HG02943 (cell line): ENCODE results near the gene PKD1L1.
"Not testable (repeated sequence)": the region's sequence is repeated elsewhere in the genome, so short reads cannot be mapped to it uniquely, and the experiment has no call there.

Source experiments
- ATAC-seq: cut with Tn5 transposase; IDR thresholded peaks from one replicate; pipeline ENCODE4 v1.9.1; 2021; ENCODE audit warnings: mild to moderate bottlenecking, low read depth, moderate library complexity; ENCODE audit not compliant: unreplicated experiment

PKD1L1 gene

DNA sequence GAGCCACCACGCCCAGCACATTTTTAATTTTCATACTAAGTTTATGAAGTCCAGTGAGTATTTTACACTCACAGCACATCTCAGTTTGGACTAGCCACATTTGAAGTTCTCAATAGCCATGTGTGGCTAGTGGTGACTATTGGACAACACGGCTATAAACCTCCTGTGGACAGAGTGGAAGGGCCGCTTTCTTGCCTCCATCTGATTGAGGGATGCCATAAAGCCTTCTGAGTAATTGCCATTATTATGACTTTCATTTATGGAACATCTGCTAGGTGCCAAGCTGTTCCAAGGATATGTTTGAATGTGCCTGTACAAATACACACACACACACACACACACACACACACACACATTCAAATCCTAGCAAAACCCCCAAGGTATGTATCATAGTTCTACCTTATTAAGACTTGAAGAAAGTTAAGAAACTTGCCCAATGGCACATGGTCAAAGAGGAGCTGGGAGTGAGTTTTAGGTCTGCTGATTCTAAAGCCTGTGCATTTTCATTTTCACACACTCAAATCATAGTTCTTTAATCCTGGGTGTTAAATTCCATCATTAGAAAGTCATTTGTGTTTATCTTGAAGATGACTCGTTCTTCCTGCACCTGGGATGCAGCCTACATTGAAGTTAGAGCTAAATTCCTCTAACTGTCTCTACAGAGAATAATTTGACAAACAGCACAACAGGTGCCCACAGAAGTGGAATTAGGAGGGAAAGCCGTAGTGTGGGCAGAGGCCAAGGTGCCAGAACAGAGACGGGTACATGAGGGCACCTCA lies 143.3 kb downstream of the PKD1L1 start:
- ATAC-seq = no peak

DNA sequence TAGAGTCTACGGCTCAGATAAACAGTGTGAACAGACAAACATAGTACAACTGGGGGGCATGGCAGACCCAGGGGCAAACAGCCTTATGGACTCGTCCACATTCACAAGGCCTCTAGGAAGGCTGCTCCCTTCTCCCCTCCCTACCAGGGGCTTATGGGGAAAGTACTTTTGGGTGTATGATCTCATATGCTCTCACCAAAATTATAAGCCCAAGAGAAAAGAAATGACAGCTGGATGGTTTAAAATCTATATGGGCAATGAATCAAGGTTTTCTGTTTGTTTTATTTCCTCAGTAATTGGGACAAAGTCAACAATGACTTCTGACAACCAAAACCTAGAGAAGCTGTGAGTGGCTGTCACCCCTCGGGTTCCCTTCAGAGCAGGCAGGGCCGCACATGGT lies 144.4 kb downstream of the PKD1L1 start:
- no peak for ATAC-seq

DNA sequence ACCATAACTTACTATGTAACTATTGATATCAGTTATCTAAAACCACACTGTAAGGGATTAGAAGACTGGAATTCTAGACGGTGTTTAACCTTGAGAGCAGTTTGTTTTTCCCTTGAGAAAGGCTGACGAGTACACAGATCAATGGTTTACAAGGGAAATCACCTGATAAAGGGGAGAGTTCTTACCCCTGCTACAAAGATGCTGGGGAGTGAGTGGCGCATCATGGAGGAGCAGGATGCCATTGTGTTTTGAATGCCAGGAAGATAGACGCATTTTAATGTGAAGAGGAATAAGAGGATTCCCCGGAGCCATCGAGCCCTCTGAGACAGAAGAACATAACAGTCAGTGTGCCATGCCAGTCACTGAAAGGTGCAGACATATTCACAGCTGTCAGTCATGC lies 145.2 kb downstream of the PKD1L1 start:
- no peak for ATAC-seq

DNA sequence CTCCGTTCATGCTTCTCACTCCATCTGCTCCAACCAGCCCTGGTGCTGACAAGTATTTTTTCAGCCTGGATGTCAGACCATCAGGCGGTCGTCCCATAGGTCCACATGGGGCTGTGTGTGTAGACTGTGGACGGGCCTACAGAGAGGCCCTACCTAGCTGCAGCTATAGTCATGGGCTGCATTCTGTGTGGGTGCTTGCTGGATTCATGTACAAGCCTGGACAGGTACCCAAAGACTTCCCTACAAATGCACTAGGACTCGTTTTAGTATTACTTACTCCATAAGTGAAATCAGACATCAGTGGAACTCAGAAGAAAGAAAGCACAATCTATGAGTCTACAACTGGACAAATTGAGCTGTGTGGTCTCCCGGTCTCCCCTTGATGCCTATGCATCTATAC lies 146.8 kb downstream of the PKD1L1 start:
- no peak for ATAC-seq

DNA sequence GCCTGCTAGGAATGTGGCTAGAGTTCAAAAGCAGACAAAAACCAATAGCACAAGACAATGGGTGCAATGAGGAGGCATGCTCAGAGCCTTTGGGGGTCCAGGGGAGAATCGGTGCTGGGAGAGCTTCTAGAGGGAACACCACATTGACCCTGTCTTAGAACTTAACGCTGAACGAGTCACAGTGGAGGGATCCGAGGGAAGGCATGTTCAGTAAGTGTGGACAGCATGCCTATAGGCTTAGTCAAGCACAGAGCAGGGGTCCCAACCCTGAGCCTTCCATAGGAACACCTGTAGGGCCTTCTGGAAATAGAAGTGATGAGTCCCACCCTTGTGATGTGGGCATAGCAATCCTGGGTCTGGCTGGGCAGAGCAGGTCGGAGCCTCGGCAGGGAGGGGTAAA lies 148.7 kb downstream of the PKD1L1 start:
- no peak for ATAC-seq

DNA sequence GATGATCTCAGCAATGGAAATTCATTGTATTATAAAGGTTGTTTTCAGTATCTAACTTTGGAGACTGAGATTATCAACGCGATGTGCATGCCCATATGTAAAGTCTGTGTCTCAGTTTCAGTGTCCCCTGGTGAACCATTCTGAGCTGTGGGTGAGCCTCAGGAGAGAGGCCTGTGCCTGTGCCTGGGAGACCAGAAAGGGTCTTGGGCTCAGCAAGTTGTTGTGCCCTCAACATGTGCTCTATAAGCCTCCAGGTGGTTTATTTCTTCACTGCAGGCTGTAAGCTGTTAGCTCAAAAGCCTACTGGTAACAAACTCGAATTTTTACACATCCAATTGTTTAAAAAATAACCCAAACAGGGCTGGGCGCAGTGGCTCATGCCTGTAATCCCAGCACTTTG lies 151.9 kb downstream of the PKD1L1 start:
- no peak for ATAC-seq

DNA sequence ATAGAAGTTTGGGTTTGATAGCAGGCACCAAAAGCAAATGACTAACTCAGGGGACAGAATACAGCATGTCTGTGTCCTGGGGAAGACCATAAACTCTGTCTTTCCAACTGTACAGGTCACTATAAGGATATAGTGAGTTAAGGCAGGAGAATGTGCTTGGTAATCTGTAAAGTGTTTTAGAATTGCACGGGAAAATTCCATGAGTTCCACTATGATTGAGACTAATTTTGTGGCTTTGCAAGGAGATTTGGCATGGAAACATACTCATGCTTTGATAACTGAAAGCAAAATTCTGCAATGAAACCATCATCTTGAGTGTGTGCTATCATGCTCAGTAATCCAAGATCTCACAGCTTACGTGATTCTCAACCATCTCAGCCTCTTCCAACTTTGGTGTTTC lies 152.6 kb downstream of the PKD1L1 start:
- ATAC-seq = no peak

DNA sequence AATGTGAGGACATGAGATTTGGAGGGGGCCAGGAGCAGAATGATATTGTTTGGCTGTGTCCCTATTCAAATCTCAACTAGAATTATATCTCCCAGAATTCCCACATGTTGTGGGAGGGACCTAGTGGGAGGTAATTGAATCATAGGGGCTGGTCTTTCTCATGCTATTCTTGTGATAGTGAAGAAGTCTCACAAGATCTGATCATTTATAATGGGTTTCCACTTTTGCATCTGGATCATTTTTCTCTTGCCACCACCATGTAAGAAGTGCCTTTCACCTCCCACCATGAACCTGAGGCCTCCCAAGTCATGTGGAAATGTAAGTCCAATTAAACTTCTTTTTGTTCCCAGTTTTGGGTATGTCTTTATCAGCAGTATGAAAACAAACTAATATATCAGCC lies 153.1 kb downstream of the PKD1L1 start:
- not testable (repeated sequence) for ATAC-seq

DNA sequence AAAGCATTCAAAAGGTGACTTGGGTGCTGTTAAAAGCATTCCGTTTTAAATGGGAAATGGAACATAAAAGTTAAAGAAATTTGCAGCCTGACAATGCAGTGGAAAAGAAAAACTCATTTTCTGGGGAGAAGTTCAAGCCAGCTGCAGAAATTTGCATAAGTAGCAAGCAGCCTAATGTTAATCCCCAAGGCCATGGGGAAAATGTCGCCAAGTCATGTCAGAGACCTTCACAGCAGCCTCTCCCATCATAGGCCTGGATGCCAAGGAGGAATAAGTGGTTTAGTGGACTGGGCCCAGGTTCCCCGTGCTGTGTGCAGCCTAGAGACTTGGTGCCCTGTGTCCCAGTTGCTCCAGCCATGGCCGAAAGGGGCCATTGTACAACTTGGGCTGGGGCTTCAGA lies 154.2 kb downstream of the PKD1L1 start:
- ATAC-seq = no peak

DNA sequence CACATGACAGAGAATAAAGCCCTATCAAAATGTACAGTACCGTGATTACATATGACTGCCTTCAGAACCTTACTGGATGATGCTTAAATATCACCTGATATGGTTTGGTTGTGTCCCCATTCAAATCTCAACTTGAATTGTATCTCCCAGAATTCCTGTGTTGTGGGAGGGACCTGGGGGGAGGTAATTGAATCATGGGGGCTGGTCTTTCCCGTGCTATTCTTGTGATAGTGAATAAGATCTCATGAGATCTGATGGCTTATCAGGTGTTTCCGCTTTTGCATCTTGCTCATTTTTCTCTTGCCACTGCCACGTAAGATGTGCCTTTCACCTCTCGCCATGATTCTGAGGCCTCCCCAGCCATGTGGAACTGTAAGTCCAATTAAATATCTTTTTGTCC lies 155.1 kb downstream of the PKD1L1 start:
- ATAC-seq = not testable (repeated sequence)

DNA sequence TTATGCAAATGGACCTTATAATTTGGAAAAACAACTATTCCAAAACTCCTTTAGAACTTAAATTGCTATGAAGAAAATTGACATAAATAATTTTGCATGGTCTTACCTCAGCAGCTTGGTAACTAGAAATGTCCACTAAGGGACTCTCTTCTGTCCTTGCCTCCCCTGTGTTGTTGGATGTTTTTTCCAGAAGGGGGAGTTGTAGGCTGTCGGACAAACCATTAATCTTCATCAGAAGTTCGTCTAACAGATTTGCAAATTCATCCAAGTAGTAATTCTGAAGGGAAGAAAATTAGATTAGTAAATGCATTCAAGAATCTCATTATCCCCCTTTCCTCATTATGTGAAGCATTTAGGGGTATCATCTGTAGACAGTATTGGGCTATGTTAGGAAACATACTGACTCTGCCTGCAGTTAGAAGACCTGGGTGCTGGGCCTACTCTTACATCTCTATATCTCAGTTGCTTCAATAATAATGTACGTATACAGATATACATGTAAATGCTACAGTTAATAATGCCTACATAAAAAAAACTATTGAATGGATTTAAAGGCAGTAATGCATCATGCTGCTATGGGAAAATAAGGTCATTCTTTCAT lies 155.6 kb downstream of the PKD1L1 start:
- ATAC-seq = no peak

DNA sequence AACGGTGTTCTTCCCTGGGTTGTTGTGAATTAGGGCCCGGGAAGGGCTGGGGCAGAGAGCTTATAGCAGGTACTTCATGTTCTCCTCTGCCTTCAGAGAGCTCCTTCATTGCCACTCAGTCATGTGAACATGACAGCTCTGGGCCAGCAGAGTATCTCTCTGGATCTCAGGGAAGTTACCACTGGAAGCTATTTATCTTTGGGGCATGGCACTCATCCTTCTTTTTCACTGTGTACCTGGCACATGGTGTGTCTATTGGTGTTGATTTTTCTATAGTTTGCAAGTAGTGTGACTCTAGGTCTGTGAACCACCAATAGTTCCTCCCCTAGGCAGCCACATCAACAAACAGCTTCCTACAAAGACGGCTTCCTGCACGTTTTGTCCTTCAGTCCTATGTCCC lies 156.6 kb downstream of the PKD1L1 start:
- ATAC-seq = no peak

DNA sequence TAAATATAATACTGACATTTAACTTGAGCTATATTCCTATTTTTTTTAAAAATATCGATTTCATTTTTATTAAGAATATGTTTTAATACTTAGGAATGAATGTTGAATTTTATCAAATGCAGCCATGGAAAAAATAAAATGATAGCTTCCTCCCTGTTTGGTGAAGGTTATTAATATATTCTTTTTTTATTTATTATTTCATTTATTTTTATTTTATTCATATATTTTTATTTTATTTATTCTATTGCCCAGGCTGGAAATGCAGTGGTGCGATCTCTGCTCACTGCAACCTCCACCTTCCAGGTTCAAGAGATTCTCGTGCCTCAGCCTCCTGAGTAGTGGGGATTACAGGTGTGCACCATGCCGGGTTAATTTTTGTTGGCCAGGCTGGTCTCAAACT lies 160.2 kb downstream of the PKD1L1 start:
- no peak for ATAC-seq

DNA sequence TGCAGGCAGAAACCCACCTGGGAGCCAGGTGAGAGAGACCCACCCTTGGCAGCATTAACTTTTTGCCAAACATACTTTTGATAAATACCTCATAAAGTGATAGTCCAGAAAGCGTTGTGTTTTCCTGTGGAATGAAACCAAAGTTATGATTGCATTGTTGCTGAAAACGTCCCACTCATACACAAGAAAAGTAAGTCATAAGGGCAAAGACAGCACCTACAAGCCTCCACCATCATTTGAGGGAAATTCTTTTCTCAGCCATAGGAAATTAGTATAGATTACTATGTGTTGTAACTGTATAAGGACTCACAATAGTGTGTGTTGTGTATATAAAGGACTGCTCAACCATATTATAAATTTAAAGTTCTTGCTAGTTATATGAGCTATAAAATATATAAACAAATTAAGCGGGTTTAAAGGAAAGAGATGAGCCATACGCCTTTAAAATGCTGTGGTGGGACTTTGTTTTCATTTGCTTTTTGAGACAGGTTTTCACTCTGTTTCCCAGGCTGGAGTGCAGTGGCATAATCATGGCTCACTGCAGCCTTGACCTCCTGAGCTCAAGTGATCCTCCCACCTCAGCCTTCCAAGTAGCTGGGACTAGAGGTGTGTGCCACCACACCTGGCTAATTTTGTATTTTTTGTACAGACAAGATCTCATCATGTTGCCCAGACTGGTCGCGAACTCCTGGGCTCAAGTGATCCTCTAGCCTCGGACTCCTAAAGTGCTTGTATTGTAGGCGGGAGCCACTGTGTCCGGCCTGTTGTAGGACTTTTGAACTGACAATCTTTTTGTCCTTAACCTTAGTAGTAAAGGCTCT lies 160.8 kb downstream of the PKD1L1 start:
- no peak for ATAC-seq

DNA sequence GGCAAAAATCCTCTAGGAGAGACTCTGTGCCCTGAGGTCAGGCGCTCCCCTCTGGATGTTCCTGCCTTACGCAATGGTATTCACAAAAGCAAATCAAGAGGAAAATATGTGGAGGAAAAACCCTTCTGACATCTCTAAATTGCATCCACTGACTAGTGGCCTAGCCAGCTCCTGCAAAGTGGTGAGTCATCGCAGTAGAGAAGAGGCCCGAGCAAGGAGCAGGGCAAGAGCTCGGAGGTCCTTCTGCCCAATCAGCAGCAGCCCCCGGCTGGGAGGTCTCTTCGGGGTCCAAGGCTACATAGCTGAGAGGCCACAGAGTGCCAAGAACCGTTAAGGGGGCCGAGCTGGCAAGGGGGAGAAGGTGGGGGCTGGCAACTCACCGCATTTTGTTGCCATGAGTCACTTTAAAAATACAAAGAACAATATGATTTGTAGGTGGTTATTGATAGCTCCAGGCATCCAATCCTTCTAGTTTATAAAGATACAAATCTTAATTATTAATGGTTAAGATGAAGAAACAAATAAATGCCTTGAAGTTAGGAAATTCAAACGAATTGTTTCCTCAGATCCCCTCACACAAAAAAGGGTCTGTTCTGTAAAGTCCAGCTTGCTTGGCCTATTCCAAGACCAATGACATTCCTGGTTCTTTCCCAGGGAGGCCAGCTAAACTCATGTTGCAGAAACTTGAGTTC lies 161.6 kb downstream of the PKD1L1 start:
- ATAC-seq = no peak

DNA sequence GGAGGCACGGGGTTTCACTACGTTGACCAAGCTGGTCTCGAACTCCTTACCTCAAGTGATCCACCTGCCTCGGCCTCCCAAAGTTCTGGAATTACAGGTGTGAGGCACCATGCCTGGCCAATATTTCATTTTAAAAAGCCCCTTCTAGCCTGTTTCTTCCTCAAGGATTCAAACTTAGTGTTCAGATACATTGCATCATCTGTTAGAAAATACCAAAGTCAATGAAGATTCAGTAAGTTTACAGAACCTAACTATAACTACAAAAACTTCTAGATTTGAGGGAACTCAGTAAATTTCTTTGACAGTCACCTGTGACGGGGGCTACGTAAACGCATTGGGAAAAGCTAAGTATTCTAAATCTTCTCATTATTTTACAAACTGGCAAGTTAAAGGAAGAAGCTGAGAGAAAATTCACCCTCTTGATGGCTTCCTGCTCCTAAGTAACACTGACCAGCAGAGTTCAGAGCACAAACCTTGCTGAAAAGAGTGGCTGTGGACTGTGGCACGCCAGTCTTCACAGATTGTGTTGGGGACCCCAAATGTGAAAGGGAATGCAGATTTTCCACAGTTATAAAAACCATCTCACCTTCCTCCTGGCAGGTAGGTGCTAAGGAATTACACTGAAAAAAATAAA lies 162.2 kb downstream of the PKD1L1 start:
- ATAC-seq = no peak

DNA sequence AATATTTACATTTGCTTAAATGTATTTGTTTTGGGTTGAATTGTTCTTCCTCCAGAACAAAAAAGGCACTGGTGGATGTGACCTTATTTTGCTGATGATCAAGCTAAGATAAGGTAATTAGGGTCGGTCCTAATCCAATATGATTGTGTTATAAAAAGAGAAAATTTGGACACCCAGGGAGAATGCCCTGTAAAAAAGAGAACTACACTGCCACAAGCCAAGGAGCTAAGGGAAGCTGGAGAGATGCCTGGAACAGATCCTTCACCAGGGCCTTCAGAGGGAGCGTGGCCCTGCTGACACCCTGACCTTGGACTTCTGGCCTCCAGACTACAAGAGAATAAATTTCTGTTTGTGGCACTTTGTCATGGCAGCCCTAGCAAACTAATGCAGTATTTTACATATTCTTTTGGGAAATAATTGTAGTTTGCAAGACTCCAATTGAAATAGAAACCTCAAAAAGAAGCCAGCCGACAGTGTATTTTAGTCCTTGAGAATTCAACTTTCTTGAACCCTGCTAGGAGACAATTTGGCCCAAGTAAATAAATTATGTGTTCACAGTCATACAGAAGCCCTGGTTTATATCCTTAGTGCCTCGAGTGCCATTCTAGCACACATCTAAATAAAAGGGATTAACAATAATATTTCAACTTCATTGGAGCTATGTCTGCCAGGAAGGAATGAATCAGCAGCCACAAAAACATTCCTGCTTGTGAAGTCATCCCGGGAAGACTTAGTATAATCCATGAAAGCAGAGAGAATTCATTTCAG lies 164.6 kb downstream of the PKD1L1 start:
- no peak for ATAC-seq

DNA sequence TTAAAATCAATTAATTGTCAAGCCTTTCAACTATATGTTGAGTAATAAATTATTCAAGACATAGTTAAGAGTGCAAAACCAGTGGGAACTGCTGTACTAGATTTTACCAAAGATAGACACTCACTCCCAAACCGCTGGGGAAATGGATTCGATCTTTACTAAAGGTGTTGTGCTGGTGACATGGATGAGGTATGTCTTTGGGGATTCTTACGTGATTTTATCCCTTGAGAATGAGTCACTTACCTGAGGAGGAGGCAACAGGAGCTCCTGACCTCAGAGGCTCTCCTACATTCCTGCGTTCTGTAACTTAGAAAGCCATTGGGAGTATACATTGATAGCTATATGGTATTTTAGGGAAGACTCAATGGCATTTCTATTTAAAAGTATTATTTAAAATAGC lies 165.5 kb downstream of the PKD1L1 start:
- no peak for ATAC-seq

DNA sequence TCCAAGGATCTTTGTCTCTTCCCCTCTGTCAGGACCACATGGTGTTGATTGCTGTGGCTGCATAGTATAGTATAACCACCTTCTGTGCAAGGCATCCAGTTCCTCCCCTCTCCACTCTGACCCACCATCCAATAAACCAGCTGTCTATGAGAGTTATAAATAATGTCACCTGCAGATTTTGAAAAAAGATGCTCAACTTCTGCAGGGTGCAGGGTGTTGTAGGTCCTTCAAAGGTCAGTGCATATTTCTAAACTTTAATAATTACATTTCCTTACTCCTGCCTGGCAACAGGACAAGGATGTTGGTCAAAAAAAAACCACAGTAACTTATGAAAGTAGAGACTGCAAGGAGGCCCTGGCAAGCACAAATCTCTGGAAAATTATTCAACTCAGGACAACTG lies 166.2 kb downstream of the PKD1L1 start:
- no peak for ATAC-seq

DNA sequence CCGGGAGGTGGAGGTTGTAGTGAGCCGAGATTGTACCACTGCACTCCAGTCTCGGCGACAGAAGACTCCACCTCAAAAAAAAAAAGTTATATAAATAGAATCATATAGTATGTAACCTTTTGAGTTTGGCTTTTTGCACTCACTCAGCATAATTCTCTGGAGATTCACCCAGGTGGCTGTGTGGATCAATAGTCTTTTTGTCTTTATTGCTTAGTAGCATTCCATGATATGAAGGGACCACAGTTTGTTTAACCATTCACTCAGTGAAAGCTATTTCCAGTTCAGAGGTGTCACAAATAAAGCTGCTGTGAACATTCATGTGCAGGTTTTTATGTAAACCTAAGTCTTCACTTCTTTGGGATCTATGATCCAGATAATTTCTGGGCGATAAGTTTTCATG lies 167.7 kb downstream of the PKD1L1 start:
- no peak for ATAC-seq
